HG03521 (cell line): ENCODE results near the gene GNAI3.
A peak's percentile ranks its signal among the peaks of the same experiment; 100 is the strongest.

Source experiments
- ATAC-seq: cut with Tn5 transposase; IDR thresholded peaks from one replicate; pipeline ENCODE4 v1.9.1; 2021; ENCODE audit warnings: mild to moderate bottlenecking, moderate library complexity; ENCODE audit not compliant: unreplicated experiment

Gene GNAI3

DNA sequence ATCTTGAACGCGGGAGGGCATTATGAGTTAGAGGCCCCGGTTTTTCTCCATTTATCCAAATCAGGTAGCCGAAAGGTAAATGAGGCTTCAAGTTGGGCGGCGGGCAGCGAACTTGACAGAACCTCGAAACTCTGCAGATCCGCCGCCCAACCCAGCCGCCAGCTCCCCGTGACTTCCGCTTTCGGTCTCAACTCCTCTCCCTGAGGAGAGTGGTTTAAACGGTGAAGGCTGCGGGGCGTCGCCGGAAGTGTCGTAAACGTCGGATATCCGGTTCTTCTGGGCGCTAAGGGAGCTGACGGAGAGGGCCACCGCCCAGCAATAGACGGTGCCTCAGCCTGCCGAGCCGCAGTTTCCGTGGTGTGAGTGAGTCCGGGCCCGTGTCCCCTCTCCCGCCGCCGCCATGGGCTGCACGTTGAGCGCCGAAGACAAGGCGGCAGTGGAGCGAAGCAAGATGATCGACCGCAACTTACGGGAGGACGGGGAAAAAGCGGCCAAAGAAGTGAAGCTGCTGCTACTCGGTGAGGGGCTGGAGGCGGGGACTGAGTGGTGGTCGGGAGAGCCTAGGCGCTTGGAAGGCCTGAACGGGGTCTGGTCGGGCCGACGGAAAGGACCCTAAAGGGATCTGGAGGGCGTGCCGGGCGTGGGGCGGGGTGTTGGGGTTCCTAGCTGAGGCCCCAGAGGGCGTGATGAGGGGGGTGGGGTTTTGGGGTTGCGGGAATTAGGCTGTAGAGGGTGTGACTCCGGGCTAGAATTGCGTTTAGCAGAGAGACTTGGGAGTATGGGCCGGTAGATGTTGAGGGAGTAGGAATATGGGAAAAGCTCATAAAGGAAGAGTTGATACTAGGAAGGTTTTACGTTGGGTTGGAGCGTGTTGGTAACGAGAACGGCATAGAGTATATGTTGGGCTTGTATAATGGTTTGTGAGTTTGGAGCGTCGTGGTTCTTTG lies at the start of gene GNAI3:
TSS of gene GNAI3 (plus strand) at position 295 of the 947 bp plus-strand sequence. CDS start at position 401, 106 bp downstream.
- ATAC-seq, result peak; percentile 94

DNA sequence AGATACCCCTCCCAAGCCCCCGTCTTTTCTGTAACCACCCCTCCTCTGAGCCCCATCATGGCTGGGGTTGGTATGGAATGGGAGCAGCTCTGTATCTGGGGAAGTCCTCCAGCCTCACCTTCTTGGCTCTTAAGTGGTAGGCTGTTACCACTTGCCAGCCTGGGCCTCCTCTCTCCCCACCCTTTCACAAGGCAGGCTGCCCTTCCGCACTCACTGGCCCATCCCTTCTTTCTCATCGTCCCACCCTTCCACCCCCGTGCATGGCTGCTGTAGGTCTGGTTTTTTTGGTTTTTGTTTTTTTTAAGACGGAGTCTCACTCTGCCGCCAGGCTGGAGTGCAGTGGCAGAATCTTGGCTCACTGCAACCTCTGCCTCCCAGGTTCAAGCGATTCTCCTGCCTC lies 49.3 kb upstream of the GNAI3 start:
- ATAC-seq, result no peak

DNA sequence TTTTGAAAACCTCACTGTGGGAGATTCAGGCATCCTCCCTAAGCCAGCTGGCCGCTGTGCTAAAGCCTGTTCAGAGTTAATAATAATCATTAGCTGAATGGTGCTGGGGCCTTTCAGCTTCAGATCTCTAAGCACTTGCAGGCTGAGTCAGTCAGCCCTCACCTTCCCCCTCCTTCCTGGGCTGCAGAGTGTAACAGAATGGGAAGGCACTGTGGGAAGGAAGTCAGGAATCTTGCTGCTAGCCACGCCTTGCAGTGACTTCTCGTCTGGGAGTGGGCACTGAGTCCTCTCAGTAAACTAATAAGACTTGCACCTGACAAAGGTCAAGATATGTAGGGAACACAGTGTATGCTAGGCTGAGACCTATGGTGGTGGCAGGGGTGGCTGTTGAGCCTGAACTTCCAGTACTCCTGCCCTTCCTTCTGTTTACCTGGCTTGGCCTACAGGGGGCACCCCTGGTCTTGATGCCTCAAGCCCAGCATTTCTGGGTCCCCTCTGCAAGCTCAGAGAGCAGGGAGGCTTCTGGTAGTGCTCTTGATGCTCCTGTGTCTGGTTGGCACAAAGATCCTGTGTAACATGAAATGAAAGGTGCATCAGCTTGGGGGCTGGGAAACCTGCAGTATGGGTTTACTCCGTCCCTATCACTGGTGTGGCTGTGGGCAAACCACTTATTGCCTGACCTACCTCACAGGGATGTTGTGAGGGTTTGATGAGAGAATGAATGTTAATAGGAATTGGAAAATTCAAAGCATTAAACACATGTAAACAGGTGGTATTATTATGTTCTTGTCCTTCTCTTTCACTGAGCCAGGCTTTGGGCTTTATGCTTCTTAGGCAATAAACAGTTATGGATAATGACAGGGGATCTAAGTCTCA lies 48.5 kb upstream of the GNAI3 start:
- ATAC-seq, result no peak

DNA sequence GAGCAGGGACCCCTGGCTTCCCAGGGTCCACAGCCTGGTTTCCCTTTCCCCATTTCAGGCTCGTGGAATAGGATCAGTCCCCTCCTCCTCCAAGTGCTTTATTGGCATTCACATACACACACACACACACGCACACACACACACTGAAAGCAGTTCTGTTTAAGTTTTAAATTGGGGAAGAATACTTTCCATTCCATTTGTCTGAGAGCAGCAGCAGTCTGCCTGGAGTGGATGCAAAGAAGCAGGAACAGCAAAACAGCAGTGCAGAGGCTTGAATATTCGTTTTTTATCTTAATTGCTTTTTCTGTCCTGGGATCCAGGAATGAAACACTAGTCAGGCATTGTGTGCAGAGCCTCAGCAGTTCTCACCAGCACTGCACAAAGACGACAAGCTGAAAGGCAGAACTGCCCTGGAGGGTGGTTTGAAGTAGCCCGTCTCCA lies 47.5 kb upstream of the GNAI3 start:
- no peak for ATAC-seq

DNA sequence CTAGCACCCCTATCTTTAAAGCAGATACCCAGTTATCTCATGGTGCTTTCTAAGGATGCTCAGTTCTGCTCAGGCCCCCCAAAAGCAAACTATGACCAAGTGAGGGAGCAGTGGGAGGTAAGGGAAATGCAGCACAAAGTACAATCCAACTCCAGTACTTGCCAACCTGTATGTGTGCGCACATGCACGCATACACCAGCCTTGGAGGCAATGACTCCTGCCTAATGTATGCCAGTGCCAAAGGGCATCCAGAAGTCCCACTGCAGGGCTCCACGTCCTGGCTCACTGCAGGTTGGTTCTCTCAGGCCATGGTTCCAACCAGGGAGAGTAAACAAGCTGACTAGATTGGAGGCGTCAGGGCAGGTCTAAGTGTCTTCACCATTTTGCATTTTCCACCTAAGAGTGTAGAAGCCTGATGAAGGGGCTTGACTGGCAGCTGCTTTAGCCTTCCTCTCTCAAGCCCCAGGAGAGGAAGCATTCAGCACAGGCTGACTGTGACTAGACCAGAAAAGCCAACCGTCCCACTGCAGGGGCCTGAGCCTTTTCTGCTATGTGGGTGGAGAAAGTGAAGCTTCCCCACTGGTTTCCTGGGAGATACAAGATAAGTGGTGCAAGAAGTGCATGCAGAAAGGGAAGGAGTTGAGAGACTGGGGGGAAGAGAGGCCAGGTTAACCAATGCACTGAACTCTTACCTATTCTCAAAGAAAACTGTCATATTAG lies 46.6 kb upstream of the GNAI3 start:
- ATAC-seq, result no peak

DNA sequence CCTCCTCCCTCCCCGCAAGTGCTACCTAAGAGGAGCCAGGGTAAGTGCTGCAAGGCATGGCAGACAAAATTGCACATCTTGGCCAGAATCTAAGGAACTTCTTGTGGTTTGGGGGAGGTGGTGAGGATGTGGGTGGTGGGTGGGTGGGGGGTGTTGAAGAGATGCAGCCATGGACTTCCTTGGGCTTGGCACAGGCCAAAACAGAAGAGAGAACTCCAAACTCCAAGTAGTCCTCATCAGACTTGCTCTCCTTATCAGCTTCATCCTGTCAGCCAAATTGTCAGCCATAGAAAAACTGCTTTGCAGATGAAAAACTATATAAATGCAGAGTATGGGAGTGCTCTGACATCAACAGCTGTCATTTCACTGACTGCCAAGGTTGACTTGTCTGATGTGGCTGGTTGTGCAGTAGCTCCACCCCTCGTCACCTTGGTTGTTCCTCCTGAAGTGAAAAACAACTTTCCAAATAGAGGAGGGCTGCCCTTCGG lies 46.0 kb upstream of the GNAI3 start:
- no peak for ATAC-seq

DNA sequence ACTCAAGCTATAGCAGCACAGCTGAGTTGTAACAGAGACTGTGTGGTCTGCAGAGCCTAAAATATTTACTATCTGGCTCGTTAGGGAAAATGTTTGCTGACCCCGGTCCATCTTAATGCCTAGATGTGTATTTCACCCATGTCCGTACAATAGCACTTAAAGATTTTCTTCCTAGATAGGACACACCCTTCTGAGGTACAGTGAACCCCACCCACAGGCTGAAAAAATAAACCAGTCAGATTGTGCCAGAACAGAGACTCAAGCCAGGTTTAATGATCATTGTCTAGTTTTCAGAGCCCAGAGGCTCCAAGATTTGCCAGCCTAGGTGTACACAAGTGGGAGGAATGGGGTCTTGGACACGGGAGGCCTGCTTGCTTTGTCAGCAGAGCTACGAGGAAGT lies 44.5 kb upstream of the GNAI3 start:
- ATAC-seq, result no peak

DNA sequence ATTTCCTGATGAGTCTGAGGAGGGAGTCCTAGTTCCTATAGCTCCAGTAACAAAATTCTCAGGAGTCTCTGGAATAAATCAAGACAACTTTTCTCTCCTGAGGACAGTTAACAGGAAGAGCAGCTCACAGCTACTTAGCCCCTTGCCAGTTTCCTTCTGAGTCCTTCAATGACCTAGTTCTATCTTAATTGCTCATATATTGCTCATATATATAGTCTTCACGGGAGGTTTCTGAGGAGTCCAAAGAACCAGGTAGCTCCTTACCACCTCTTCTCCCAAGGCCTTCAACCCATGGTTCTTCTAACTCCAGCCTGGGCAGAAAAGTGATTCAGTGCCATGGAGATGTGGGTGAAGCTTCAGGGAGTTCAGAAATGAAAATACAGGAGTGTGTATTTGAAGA lies 43.4 kb upstream of the GNAI3 start:
- no peak for ATAC-seq

DNA sequence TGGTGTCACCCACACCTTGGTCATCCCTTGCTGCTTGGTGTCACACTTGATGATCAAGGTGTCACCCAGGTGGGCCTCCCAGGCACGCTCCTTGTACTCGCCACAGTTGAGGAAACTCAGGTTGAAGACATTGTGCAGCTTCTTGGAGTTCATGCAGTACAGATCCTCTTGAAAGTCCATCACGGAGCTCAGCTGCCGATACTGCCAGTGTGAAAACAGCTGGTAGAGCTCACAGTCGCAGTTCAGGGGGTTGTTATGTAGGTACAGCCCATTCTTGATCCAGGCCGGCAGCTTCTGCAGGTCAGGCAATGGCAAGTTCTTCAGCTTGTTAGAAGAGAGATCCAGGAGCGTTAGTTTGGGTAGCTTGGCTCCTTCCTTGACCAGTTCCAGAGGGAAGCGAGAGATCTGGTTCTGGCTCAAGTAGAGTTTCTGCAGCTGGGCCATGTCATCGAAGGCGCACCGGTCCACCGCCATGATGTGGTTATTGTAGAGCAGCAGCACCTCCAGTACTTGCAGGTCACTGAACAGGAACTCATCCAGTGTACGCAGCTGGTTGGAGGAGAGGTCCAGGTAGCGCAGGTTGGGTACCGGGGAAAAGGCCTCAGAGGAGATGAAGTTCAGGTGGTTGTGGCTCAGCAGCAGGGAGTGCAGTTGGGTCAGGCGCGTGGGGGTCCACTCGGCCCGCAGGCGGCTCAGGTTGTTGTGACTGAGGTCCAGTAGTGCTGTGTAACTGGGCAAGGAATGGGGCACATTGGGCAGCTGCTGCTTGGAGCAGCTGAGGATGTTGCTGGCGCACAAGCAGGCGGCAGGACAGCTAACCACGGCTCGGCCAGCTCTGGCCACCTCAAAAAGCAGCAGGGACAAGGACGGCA lies 40.2 kb upstream of the GNAI3 start:
- no peak for ATAC-seq

DNA sequence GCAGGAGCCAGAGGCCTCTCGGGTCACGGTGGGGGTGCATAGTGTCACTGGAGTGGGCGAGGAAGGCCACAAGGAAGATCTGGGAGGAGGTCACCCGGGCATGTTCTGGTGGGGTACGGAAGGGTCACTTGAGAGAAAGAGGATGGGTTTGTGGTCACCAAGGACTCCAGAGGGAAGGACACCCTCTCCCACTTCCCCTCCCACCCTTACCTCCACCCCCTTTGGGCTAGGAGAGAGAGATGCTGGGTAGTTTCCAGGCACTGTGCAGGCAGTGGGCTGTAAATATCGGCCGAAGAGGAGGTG lies 39.6 kb upstream of the GNAI3 start:
- no peak for ATAC-seq

DNA sequence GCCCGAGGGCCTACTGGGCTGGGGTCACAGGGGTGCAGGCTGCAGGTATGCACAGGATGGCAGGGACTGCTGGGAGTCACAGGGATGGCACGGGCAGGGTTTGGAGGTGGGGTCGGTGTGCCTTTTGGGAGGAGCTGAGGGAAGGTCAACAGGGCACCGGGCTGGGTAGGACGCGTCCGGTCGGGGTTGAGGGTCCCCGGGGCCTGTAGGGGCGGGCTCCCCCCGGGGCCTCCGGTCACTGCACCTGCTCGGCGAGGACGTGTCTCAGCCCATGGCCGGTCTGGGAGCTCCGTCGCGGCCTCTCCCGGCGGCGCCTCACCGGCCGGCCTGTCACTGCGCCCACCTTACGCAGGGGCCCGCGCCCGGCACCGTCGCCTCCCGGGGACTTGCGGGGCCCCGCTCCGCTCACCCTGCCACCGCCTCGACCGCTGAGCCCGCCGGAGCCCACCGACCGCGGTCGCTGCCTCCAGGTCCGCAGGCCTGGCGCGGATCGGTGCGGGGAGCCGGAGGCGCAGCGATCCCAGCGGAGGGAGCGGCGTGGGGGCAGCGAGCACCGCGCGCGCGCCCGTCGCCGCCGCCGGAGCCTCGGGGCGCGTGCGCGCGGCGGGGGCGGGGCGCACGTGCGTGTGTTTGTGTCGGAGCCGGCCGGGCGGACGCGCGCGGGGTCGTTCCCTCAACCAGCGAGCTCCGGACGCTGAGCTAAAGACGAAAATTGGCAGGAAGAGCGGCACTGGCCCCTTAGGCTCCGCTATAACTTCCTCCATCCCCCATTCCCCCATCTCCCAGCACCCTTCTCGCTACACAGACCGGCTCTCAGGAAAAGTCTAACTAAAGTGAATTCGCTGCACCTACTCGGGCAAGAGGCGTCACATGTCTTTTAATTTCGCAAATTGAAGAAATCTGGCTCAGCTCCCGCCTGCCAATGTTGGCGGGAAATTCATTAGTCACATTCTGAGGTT lies 39.0 kb upstream of the GNAI3 start, which contains the start of gene AMIGO1:
TSS of gene AMIGO1 (minus strand) at position 552 of the 959 bp plus-strand sequence. CDS start 815 bp downstream, outside the sequence.
- ATAC-seq, result peak; percentile 53

DNA sequence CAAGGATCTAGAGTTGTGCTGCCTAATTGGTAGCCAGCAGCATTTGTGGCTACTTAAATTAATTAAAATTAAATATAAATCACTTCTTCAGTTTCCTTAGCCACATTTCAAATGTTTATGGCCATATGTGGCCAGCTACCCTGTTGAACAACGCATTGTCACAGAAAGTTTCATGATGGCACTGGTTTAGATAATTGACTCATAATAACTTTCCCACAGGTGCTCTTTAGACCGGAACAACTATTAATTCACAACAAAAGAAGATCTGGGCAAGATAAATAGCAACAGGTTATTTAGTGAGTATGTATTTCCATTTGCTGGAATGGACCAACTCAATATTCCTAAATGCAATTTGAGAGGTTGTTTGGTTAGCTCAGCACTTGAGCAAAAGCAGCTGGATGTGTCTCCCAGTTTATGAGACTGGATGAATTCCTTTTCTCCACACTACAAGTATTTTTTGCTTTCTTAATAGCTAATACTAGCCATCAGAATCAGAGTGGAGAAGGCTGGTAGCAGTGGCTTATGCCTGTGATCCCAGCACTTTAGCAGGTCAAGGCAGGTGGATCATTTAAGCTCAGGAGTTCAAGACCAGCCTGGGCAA lies 35.2 kb upstream of the GNAI3 start:
- no peak for ATAC-seq

DNA sequence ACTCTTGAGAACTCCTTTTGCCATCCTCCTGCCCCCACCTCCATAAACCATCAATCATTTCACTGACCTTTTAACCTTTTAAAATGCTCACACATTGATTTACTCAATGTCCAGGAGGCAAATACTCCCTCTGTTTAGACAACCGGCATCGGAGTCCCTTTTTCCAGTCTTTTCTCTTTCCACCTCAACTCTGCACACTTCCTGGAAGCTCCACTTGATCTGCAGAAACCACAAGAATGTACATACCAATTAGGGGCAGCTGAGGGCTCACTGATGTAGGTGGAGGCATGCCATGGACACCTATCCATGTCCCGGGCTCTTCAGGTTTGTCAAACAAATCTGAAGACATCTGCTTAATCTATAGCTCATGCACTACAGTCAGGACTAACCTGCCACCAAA lies 33.6 kb upstream of the GNAI3 start:
- ATAC-seq, result no peak

DNA sequence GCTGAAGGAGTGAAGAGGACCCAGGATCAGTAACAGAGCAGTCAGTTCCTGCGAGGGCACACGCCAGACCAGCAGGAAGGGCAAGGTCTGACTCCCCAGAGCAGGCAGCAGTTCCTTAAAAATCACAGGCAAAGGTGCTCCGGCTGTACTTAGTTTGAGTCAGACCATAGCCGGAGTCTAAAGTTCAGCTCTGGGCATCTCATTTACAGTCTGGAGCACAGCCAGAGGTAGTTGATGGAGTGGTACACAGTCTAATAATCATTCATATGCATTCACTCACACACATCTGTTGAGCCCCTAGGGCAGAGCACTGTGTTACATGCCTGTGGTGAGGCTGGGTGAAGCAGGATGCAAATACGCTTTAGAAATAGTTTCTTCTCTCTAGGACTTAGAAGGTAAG lies 31.5 kb upstream of the GNAI3 start:
- no peak for ATAC-seq

DNA sequence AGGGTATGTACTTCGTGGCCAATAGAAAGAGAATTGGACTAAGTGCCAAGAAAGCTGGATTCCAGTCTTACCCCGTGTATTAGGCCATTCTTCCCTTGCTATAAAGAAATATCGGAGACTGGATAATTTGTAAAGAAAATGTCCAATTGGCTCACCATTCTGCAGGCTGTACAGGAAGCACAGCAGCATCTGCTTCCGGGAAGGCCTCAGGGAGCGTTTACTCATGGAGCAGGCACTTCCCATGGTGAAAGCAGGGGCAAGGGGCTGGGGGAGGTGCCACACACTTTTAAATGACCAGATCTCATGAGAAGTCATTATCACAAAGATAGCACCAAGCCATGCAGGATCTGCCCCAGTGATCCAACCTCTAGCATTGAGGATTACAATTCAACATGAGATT lies 31.1 kb upstream of the GNAI3 start:
- ATAC-seq, result no peak

DNA sequence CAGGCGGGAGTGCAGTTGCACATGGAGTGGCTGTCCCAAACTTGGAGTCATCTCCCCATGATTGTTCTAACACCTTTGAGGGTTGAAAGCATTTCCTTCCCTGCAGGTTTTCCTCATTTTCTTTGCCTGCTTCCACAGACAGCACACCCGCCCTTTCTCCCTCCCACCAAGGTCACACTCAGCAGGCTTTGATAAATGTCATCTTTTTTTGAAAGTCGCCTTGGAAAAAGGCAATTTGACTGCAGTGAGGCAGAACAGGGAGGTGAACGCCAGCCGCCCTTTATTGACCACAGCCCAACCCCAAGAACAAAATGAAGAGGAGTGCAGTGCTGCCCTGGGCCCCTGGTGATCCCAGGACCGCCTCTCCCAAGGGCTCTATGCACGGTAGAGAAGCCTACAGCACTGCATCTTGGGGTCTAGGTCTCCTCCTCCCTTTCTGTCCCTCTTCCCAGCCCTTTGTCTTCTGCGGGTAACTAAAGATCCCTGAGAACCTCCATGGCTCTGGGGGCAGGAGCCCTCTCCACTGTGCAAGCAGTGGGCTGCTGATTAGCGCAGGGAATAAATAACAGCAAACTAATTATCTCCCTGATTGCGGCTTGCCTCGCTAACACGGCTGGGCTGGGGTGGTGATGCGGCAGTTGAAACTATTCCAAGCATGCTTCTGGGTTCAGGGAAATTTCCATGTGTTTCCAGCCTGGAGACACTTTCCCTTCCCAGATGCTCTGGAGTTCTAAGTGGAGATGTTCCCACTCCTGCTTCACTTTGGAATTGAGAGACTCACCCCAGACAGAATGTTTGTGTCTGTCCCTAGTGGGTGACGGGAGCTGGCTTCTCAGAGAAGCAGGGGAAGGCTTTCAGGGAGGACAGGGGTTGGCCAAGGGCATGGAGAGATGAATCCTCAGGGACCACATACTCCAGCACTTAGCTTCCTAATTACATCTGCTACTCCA lies 27.1 kb upstream of the GNAI3 start:
- ATAC-seq, result no peak

DNA sequence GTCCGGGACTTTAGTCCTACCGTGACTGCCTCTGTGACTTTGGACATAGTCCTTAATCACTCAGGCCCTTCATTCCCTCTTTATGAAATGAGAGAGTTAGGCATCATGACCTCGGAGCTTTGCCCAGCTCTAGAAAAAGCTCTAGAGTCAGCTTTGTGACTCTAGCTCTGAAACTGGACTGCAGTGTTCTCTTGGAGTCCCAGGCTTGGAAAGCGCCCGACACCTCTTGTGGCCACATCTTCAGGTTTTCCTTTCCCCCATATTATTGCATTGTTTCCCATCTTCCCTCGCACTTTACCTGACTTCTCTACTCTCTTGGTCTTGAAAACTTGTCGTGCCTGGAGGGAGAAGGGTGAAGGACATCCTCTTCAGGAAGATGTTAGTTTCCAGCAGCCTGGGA lies 26.4 kb upstream of the GNAI3 start:
- no peak for ATAC-seq
